ENCODE results near the gene ZNF75A.

GRCh38 chr16:3355589-3355988, 50.3 kb downstream of the ZNF75A start, which contains the start of gene OR2C1:
- TF ChIP-seq, protein P1, sequence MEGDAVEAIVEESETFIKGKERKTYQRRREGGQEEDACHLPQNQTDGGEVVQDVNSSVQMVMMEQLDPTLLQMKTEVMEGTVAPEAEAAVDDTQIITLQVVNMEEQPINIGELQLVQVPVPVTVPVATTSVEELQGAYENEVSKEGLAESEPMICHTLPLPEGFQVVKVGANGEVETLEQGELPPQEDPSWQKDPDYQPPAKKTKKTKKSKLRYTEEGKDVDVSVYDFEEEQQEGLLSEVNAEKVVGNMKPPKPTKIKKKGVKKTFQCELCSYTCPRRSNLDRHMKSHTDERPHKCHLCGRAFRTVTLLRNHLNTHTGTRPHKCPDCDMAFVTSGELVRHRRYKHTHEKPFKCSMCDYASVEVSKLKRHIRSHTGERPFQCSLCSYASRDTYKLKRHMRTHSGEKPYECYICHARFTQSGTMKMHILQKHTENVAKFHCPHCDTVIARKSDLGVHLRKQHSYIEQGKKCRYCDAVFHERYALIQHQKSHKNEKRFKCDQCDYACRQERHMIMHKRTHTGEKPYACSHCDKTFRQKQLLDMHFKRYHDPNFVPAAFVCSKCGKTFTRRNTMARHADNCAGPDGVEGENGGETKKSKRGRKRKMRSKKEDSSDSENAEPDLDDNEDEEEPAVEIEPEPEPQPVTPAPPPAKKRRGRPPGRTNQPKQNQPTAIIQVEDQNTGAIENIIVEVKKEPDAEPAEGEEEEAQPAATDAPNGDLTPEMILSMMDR (IDR thresholded peaks at IDR 0.05): no peak
- TF ChIP-seq POLR2A (IDR thresholded peaks at IDR 0.05): no peak

Measured in adrenal gland (tissue), 5 donors.